Mesendoderm (in vitro differentiated cells): ENCODE measurements around the gene TSC22D3.

Experiments
- DNase-seq: peaks from one replicate; pipeline ENCODE4 v3.0.0; 2013
- H2AK5ac ChIP-seq: 2 replicates; pipeline ENCODE4 v1.6.1; 2013; ENCODE audit warnings: low read length, inconsistent platforms
- H2BK120ac ChIP-seq: 2 replicates; pipeline ENCODE4 v1.6.1; 2013; ENCODE audit warnings: low read depth, mild to moderate bottlenecking, low read length, moderate library complexity, mixed read lengths
- H2BK15ac ChIP-seq: replicated peaks from 2 replicates; pipeline ENCODE4 v1.6.1; 2013; ENCODE audit warnings: low read depth, mild to moderate bottlenecking, moderate library complexity
- H2BK5ac ChIP-seq: 2 replicates; pipeline ENCODE4 v1.6.1; 2013; ENCODE audit warnings: low read length, inconsistent platforms
- H3K18ac ChIP-seq: 2 replicates; pipeline ENCODE4 v1.6.1; 2013; ENCODE audit warnings: mild to moderate bottlenecking, low read length, mixed read lengths
- H3K23ac ChIP-seq: one replicate; pipeline ENCODE4 v1.6.1; 2013; ENCODE audit warnings: low read length
- H3K27ac ChIP-seq: 2 replicates; pipeline ENCODE4 v1.5.1; 2013; ENCODE audit warnings: low read depth, mild to moderate bottlenecking, inconsistent platforms, low read length, moderate library complexity
- H3K27me3 ChIP-seq: 2 replicates; pipeline ENCODE4 v1.6.1; 2013; ENCODE audit warnings: low read length, control low read depth, mild to moderate bottlenecking, inconsistent platforms; ENCODE audit not compliant: insufficient read depth, poor library complexity
- H3K36me3 ChIP-seq: 2 replicates; pipeline ENCODE4 v1.6.1; 2013; ENCODE audit warnings: low read length, inconsistent platforms; ENCODE audit not compliant: control insufficient read depth, insufficient read depth
- H3K4ac ChIP-seq: one replicate; pipeline ENCODE4 v1.6.1; 2013; ENCODE audit warnings: low read depth, mild to moderate bottlenecking, low read length, moderate library complexity
- H3K4me1 ChIP-seq: 2 replicates; pipeline ENCODE4 v1.6.1; 2013; ENCODE audit warnings: low read depth, low read length, inconsistent platforms; ENCODE audit not compliant: control insufficient read depth
- H3K4me2 ChIP-seq: 2 replicates; pipeline ENCODE4 v1.6.1; 2013; ENCODE audit warnings: low read length
- H3K4me3 ChIP-seq: 2 replicates; pipeline ENCODE4 v1.5.1; 2013; ENCODE audit warnings: mild to moderate bottlenecking, low read length
- H3K56ac ChIP-seq: one replicate; pipeline ENCODE4 v1.6.1; 2013; ENCODE audit warnings: low read length
- H3K79me1 ChIP-seq: 2 replicates; pipeline ENCODE4 v1.6.1; 2013; ENCODE audit warnings: low read length, inconsistent platforms
- H3K79me2 ChIP-seq: 2 replicates; pipeline ENCODE4 v1.6.1; 2013; ENCODE audit warnings: mild to moderate bottlenecking, low read length; ENCODE audit not compliant: control insufficient read depth, insufficient read depth
- H3K9ac ChIP-seq: 2 replicates; pipeline ENCODE4 v1.6.1; 2013; ENCODE audit warnings: low read length, inconsistent platforms
- H4K5ac ChIP-seq: one replicate; pipeline ENCODE4 v1.6.1; 2013; ENCODE audit warnings: low read length
- H4K8ac ChIP-seq: one replicate; pipeline ENCODE4 v1.6.1; 2013; ENCODE audit warnings: low read depth, mild to moderate bottlenecking, control low read depth, low read length, moderate library complexity
- WGBS: extraction: QIAGEN DNeasy Blood & Tissue Kit; methylation state at CpG from one replicate; pipeline ENCODE4 v1.1.7; 2013; ENCODE audit warnings: low lambda C conversion rate, missing lambda C conversion rate; ENCODE audit not compliant: insufficient coverage; ENCODE audit errors: extremely low coverage; 5-methylcytosine and 5-hydroxymethylcytosine counted together

TSC22D3 gene

DNA sequence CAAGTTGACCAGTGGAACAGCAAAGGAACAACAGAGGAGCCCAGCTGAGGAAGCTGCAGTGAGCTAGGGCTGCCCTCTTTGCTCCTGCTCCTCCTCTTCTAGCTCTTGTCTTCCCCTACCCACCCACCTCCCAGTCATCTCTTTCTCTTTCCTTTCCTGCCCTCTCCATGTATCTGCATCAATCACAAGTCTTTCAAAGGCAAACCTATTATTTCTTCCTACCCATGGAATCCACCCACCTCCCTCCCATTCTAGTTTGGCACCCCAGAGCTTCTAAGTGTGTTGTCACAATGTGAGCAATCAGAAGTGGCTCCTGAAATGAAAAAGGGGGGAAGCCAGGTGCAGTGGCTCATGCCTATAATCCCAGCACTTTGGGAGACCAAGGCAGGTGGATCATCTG lies 69.3 kb downstream of the TSC22D3 start:
- Histone ChIP-seq H3K36me3 (no peaks in the 10 kb centered on the region), H3K27ac (no peak overlapping the region), H3K9ac (no peak overlapping the region), H3K27me3 (no peaks in the 10 kb centered on the region), H3K4me2 (no peak overlapping the region), H3K18ac (no peak overlapping the region), H2BK5ac (no peak overlapping the region), H3K23ac (no peak overlapping the region), H2BK15ac (no peak overlapping the region), H3K79me1 (no peaks in the 10 kb centered on the region), H3K79me2 (no peaks in the 10 kb centered on the region), H4K5ac (no peak overlapping the region), H2AK5ac (no peak overlapping the region), H3K4me1 (no peaks in the 10 kb centered on the region), H3K4ac (no peak overlapping the region), H3K4me3 (no peak overlapping the region), H4K8ac (no peak overlapping the region), H2BK120ac (no peak overlapping the region), H3K56ac (no peak overlapping the region)
- DNase-seq: no peak

GRCh38 chrX:107704587-107704986 lies 71.0 kb downstream of the TSC22D3 start:
- H3K4me3 ChIP-seq: no peak overlapping the region
- H3K23ac ChIP-seq: no peak overlapping the region
- no peak overlapping the region for H3K18ac ChIP-seq
- no peaks in the 10 kb centered on the region for H3K79me2 ChIP-seq
- no peak overlapping the region for H3K9ac ChIP-seq
- H2BK120ac ChIP-seq: no peak overlapping the region
- no peaks in the 10 kb centered on the region for H3K4me1 ChIP-seq
- DNase-seq: no peak
- WGBS: 100% methylated on average over 1 of the region's 2 CpGs
- no peaks in the 10 kb centered on the region for H3K27me3 ChIP-seq
- no peak overlapping the region for H3K4me2 ChIP-seq
- no peak overlapping the region for H2AK5ac ChIP-seq
- no peaks in the 10 kb centered on the region for H3K36me3 ChIP-seq
- H2BK15ac ChIP-seq: no peak overlapping the region
- no peak overlapping the region for H3K56ac ChIP-seq
- H2BK5ac ChIP-seq: no peak overlapping the region
- no peak overlapping the region for H3K4ac ChIP-seq
- no peaks in the 10 kb centered on the region for H3K79me1 ChIP-seq
- no peak overlapping the region for H3K27ac ChIP-seq
- no peak overlapping the region for H4K8ac ChIP-seq
- H4K5ac ChIP-seq: no peak overlapping the region

GRCh38 chrX:107704181-107704580 lies 71.4 kb downstream of the TSC22D3 start:
- Histone ChIP-seq H2BK15ac (no peak overlapping the region), H3K9ac (no peak overlapping the region), H3K27ac (no peak overlapping the region), H3K4me1 (no peaks in the 10 kb centered on the region), H3K23ac (no peak overlapping the region), H3K56ac (no peak overlapping the region), H3K4me2 (no peak overlapping the region), H3K79me1 (no peaks in the 10 kb centered on the region), H2BK120ac (no peak overlapping the region), H4K5ac (no peak overlapping the region), H4K8ac (no peak overlapping the region), H2AK5ac (no peak overlapping the region), H3K27me3 (no peaks in the 10 kb centered on the region), H3K79me2 (no peaks in the 10 kb centered on the region), H3K4ac (no peak overlapping the region), H2BK5ac (no peak overlapping the region), H3K36me3 (no peaks in the 10 kb centered on the region), H3K18ac (no peak overlapping the region), H3K4me3 (no peak overlapping the region)
- DNase-seq: no peak
- WGBS: no CpG with 5 or more reads among the region's 4 CpGs

DNA sequence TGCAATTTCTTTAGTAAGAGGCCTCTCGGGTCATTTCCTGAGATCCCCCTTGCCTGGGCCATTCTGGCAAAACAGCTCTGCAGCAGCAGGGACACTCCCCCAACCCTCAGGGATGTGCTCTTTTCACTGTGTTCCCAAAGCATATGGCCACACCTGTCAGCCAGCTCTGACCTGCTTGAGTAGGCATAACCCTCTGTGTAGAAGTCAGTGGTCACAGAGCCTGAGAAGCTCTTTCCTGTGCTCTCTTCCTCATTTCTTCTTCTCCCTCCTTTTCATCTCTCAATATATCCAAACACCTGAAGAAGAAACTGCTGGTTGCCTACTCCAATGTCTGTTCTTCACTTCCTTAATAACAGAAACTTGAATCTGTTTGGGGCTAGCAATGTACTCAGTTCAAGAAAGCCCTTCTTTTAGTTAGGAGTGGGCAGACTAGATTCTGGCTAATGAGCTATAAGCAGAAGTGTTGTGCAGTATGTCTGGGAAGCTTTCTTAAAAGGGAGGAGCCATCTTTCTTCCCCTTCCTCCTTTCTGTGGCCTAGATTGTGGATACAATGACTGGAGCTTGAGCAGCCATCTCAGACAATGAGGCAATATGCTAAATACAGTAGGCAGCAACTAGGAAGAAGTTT lies 74.0 kb downstream of the TSC22D3 start:
- H3K4ac ChIP-seq: no peak overlapping the region
- H3K56ac ChIP-seq: no peak overlapping the region
- no peak overlapping the region for H3K4me3 ChIP-seq
- no peaks in the 10 kb centered on the region for H3K36me3 ChIP-seq
- H3K4me2 ChIP-seq: no peak overlapping the region
- H4K5ac ChIP-seq: no peak overlapping the region
- no peak overlapping the region for H3K23ac ChIP-seq
- no peaks in the 10 kb centered on the region for H3K79me2 ChIP-seq
- no peak overlapping the region for H3K18ac ChIP-seq
- H3K79me1 ChIP-seq: no peaks in the 10 kb centered on the region
- WGBS: no CpG with 5 or more reads among the region's 1 CpG
- H2BK15ac ChIP-seq: no peak overlapping the region
- no peak overlapping the region for H2BK5ac ChIP-seq
- H2BK120ac ChIP-seq: no peak overlapping the region
- no peak overlapping the region for H2AK5ac ChIP-seq
- H3K9ac ChIP-seq: no peak overlapping the region
- no peak overlapping the region for H4K8ac ChIP-seq
- no peaks in the 10 kb centered on the region for H3K27me3 ChIP-seq
- H3K27ac ChIP-seq: no peak overlapping the region
- no peak for DNase-seq
- H3K4me1 ChIP-seq: no peaks in the 10 kb centered on the region

- Histone ChIP-seq H3K79me2 (no peaks in the 10 kb centered on the region), H3K27me3 (no peaks in the 10 kb centered on the region), H3K4me1 (no peaks in the 10 kb centered on the region), H3K4ac (no peak overlapping the region), H2BK15ac (no peak overlapping the region), H3K36me3 (no peaks in the 10 kb centered on the region), H3K27ac (no peak overlapping the region), H2BK120ac (no peak overlapping the region), H3K56ac (no peak overlapping the region), H3K9ac (no peak overlapping the region), H2AK5ac (no peak overlapping the region), H4K5ac (no peak overlapping the region), H3K23ac (no peak overlapping the region), H4K8ac (no peak overlapping the region), H3K18ac (no peak overlapping the region), H2BK5ac (no peak overlapping the region), H3K4me2 (no peak overlapping the region), H3K4me3 (no peak overlapping the region), H3K79me1 (no peaks in the 10 kb centered on the region)
- DNase-seq: no peak
Observed at GRCh38 chrX:107700790-107701189, 74.8 kb downstream of the TSC22D3 start.

GRCh38 chrX:107700317-107700774 lies 75.2 kb downstream of the TSC22D3 start:
- no peak overlapping the region for H3K9ac ChIP-seq
- H3K4ac ChIP-seq: no peak overlapping the region
- H3K18ac ChIP-seq: no peak overlapping the region
- no peaks in the 10 kb centered on the region for H3K4me1 ChIP-seq
- no peak overlapping the region for H4K8ac ChIP-seq
- no peak overlapping the region for H3K27ac ChIP-seq
- no peak overlapping the region for H2BK15ac ChIP-seq
- WGBS: no CpG with 5 or more reads among the region's 4 CpGs
- H3K56ac ChIP-seq: no peak overlapping the region
- H4K5ac ChIP-seq: no peak overlapping the region
- H3K4me2 ChIP-seq: no peak overlapping the region
- no peak for DNase-seq
- no peak overlapping the region for H3K4me3 ChIP-seq
- no peak overlapping the region for H3K23ac ChIP-seq
- no peaks in the 10 kb centered on the region for H3K79me2 ChIP-seq
- H2BK5ac ChIP-seq: no peak overlapping the region
- no peaks in the 10 kb centered on the region for H3K27me3 ChIP-seq
- no peaks in the 10 kb centered on the region for H3K36me3 ChIP-seq
- H3K79me1 ChIP-seq: no peaks in the 10 kb centered on the region
- no peak overlapping the region for H2AK5ac ChIP-seq
- H2BK120ac ChIP-seq: no peak overlapping the region
